OCI-LY3 (cell line): ENCODE results near the gene CD28.

Experiments
- EZH2phosphoT487 ChIP-seq: fragments of 200-600 bp; shearing (Covaris generic); IDR thresholded peaks from 2 replicates; pipeline ENCODE4 v1.6.1; 2018; ENCODE audit warnings: antibody characterized with exemption, mixed run types, low read depth
- TF ChIP-seq, protein P1 (sequence below): fragments of 200-600, 300-600 bp; sonication (generic); IDR thresholded peaks from 2 replicates; pipeline ENCODE4 v1.5.1; 2014; ENCODE audit warnings: antibody characterized with exemption, low read length, low read depth

- TF ChIP-seq EZH2phosphoT487: no peak
- TF ChIP-seq, protein P1, sequence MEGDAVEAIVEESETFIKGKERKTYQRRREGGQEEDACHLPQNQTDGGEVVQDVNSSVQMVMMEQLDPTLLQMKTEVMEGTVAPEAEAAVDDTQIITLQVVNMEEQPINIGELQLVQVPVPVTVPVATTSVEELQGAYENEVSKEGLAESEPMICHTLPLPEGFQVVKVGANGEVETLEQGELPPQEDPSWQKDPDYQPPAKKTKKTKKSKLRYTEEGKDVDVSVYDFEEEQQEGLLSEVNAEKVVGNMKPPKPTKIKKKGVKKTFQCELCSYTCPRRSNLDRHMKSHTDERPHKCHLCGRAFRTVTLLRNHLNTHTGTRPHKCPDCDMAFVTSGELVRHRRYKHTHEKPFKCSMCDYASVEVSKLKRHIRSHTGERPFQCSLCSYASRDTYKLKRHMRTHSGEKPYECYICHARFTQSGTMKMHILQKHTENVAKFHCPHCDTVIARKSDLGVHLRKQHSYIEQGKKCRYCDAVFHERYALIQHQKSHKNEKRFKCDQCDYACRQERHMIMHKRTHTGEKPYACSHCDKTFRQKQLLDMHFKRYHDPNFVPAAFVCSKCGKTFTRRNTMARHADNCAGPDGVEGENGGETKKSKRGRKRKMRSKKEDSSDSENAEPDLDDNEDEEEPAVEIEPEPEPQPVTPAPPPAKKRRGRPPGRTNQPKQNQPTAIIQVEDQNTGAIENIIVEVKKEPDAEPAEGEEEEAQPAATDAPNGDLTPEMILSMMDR: no peak
Observed at GRCh38 chr2:203756161-203756560, 49.7 kb downstream of the CD28 start.
